GM19467 (cell line): Measurements from ENCODE around the gene PSAPL1.

Experiments
- ATAC-seq: cut with Tn5 transposase; IDR thresholded peaks from one replicate; pipeline ENCODE4 v1.9.1; 2021; ENCODE audit warnings: mild to moderate bottlenecking, moderate library complexity; ENCODE audit not compliant: unreplicated experiment

PSAPL1 gene

DNA sequence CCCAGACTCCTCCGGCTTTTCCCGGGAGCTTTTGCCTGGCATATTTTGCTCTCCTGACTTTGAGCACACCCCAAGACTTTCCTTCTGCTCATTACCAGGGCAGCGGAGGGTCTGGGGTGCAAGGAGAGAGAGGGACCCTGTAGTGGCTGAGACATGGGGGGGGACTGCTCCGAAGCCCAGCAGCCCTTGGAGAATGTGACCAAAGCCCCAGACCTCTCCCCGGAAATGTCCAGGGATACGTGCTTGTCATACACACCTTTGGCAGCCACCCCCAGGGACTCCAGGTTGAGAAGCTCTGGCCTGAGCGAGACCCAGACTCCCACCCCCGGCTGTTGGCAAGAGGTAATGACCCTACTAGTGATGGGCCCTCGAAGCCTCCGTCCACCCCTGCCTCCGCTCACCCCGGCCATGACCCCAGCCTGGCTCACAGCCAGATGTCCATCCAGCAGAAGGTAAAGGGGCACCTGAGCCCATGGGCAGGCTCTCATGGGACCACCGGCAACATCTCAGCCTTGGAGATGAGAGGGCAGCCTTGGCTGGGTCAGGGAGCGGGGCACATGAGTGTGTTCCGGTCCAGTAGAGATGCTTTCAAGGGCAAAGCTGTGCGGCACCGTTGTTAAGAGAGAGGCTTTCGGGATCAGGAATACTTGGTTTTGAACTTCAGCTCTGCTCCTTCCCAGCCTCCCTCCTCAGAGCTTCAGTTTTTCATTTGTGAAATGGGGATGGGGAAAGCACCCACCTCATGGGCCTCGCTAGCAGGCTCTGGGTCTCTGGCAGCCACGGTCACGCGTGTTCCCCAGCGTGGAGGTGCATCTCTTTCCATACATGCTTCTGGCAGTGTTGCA lies 2.0 kb downstream of the PSAPL1 start:
- no peak for ATAC-seq

DNA sequence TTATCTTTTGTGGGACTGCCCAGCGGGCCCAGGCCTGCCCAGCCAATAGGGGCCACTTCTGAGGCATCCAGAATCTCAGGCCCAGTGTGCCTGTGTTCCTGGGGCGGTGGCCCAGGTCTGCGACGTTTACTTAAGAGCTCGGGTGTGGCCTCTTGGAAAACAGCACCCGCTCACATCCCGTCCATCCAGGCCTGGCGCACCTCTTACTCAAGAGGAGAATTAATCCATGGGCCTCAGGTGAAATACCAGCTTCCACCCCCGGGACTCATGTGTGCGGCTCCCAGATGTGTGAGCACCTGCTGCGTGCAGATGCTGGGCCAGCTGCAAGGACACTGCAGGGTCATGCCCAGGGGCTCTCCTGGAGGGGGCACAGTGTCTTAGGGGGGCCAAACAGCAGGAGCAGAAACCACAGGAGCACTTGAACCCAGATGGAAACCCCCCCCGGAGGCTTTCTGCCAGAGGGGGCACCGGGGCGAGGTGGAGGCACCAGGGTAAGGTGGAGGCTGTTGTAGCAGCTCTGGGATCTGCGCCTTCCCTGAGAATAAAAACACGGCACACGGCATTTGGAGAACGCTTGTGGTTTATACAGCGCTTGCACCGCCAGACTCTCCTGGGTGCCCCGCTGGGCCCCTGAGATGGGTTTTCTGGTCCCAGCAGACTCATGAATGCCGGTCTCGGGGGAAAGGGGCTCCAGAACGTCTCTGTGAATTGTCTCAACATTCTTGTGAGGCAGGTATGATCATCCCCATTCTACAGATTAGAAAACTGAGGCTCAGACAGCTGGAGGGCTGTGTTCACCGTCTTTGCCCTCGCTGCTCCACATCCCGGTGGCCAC lies 2.8 kb downstream of the PSAPL1 start:
- no peak for ATAC-seq

DNA sequence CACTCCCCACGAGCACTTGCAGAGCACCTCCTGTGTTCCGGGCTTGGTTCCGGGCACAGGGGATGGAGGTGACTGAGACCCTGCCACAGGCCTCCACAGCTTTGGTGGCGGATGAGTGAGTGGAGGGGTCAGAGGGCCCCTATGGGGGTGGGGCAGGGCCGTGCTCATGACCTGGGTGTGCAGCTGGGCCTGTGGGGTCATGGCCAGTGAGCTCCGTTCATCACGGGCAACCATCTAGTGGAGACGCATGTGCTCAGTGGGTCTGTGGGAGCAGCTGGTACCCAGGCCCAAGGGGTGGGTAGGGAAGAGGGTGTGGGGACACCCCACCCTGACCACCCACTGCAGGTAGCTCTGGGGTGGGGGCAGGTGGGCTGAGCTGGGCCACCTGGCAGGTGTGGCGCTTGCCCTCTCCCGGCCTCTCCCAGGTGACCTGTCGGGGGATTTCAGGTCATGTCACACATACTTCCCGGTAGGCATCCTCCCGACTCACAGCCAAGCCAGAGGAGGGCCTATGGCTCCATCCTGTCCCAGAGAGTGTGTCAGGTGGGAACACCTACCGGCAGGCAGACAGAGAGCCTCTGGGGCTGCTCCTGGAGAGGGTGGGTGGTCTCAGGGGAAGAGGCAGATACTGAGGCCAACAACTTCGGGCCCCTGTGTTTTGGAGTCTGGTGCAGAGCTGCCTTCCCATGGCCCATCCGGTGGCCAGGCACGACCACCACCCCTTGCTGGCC lies 3.6 kb downstream of the PSAPL1 start:
- ATAC-seq, result no peak

DNA sequence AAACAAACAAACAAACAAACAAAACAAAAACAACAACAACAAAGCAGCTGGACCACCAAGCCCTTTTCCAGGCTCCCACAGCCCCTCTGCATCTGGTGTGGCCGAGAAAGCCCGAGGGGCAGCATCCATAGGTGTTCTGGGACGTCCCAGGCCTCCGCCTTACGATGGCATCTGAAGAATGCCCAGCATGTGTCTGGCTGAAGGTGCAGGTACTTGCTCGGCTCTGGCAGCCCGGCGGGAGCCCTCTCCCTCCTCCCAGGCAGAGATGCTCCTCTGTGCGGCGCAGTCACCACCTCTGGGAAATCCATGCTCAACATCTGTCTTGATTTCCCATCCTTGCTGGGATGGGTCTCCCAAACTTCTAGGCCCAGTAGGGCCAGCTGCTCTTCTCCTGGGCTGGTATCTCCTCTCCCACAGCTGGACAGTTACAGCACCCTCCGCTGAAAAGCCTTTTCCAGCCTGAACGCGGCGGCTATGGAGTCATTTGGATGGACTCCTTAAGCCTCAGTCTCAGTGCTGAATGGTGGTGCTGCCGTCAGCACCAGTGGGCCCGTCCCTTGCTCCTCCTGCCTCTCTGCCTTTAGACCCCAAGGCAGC lies 4.3 kb downstream of the PSAPL1 start:
- no peak for ATAC-seq

DNA sequence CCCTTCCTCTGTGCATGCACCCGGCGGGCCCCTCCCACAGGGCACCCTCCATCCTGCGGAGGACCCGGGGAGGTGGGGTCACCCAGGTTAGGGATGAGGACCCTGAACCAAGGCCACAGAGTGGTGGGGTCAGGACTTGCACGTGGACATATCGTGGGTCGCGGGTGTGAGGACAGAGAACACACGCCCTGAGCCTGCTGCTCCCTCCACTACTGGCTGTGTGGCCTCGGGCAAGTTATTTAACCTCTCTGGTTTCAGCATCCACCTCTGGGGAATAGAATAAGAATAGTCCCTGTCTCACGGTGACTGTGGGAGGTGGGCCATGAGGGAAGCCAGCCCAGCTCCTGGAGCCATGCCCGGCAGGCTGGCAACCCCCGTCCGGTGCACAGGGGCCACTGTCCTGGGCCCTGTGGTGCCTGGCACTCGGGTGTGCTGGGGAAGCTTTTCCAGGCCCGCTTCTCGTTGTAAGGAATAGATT lies 5.1 kb downstream of the PSAPL1 start:
- no peak for ATAC-seq

DNA sequence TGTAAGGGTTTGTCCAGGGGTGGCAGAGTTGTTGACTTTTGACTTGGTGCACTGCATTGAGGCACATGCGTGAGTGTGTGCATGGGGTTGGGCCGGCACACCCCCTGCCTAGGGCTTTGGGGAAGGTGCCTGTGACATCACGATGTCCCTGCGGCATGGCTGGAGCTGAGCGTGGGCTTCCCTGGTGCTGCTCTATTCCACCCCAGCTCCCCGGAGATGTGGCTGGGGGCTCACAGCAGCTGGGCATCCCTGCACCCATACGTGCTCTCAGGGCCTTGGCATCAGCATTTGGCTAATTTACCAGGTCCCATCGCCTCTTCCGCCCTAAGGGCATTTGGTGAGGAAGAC lies 5.7 kb downstream of the PSAPL1 start:
- no peak for ATAC-seq

DNA sequence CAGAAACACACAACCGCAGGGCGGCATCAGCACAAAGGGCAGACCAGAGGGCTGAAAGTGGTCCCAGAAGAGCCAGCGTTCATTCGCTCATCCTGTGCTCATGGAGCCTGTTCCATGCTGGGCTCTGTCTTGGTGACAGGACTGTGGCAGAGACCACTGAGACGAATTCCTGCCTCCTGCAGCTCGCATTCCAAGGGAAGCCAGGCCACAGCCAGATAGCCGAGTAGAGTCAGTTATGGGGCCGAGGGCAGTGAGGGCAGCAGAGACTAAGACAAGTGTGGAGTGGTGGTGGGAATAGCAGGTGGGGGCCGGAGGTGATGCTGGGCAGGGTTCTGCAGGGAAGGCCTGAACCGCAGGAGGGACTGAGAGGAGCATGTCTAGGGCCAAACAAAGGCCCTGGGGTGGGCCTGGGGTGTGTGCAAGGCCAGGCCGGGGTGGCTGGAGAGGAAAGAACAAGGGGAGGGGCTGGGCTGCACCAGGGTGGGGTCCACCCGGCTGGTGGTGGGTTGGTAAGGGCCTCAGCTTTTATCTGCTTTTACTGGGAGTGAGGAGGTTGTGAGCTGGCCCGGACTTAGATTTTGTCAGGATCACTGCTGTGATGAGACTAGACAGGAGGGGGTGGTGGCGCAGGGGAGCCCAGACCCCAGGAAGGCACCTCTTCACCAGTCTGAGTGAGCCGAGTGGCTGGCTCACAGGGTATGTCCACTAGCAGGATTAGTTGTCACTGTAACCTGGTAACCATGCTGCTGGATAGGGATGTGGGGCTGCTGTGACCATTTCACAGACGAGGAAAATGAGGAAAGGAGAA lies 6.3 kb downstream of the PSAPL1 start:
- ATAC-seq, result no peak

DNA sequence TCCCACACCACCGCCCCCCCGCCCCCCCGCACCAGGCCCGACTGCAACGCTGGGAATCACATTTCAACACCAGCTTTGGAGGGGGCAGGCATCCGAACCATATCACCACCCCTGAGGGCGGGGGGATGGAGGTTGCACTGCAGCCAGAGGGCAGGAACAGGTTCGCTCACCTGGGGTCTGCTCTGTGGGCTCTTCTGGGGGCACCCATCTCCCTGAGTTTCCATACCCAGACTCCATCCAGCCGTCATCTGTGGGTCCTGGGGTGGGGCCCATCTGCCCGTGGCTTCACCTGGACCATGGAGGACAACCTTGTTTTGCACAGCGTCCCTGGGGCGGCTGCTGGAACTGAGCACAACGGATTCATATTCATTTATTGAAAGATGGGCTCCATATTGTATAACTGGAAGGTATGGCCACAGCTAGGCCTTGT lies 6.9 kb downstream of the PSAPL1 start:
- no peak for ATAC-seq

DNA sequence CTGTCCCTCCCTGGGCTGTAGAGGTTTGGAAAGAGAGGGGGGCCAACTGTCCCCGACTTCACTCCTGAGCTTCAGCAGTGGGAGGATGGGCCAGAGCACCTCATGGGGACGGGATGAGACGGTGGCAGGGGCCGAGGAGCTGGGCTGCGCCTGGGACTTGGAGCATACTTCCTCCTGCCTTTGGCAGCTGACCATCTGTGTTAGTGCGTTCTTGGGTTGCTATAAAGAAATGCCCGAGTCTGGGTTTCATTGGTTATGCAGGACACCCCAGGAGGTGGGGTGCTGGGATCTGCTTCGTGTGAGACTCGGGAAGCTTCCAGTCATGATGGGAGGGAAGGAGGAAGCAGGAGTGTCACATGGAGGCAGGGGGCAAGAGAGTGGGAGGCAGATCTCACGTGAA lies 7.4 kb downstream of the PSAPL1 start:
- no peak for ATAC-seq

DNA sequence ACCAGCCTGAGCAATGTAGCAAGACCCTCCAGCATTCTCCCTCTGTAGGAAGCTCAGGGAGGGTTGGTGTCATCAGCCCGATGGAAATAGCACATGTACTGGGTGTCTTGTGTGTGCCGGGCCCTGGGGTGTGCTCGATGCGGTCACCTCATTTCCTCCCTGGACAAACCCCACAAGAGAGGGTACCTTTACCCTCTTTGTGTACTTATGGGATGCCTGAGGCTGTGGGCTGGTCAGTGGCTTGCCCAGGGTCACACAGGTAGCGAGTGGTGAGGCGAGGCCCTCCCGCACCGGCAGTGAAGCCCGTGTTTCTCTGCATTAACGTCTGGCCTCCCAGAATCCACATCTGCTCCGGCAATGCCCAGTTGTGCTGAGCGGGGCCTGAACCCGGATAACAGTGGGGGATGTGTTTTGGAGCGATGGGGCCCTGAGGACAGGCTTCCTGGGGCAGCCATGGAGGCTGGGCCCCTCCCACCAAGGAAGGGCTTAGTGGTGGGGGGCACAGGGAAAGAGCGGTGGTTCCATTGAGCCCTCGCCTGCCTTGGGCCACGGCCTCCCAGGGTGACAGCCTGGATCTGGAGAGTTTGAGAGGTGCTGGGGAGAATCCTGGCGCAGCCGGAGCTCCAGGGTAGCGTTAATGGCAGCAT lies 8.1 kb downstream of the PSAPL1 start:
- no peak for ATAC-seq

DNA sequence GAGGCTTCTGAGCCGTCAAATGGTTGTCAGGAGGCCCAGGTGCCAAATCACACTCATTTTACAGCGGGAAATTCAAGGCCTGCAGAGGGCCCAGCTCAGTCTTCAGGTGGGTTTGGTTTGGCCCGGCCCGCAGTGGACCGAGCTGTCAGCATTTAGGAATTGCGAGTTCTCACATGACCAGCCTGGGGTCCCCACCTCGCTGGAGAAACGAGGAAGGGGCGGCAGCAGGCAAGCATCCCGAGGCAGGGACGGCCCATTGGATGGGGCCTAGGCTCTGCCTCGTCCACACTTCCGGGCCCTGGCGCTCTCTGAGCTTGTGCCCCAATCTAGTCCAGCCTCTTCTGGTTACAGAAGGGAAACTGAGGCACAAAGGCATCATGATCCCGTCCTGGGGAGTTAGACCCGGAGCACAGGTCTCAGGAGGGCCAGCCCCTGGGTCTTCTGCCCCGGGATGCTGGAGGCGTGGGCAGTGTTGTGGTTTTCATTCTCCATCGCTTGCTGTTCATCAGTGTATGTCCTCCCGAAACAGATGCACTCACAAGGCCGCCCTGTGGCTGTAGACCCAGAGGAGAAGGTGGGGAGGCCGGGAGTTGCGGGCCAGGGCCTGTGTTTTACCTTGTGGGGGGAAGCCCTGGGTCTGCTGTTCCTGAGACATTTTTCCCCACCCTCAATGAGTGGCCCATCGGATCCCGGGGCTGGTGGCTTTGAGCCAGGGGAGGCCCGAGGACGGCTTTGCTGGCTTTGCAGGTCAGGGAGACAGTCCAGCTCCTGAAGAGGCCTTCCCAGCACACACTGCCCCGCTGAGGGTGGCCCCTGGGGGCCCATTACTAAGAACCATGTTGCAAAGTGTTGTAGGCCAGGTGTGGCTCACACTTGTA lies 8.9 kb downstream of the PSAPL1 start:
- no peak for ATAC-seq

DNA sequence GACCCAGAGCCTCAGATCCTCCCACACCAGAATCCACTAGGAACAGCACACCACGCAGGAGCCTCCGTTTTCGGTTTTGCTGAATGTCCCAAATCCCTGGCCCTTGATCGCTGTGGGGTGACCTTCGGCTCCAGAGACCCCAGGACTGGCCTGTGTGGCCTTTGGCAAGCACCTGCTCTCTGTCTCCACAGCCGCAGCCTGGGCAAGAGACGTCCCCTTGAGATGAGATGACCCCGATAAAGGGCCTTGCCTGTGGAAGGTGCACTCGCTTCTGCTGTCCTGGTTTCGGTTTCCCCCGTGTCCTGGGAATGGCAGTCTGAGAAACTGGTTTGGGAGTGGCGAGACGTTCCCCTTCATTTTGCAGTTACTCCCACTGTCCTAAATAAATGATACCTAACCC lies 9.6 kb downstream of the PSAPL1 start:
- ATAC-seq, result no peak

DNA sequence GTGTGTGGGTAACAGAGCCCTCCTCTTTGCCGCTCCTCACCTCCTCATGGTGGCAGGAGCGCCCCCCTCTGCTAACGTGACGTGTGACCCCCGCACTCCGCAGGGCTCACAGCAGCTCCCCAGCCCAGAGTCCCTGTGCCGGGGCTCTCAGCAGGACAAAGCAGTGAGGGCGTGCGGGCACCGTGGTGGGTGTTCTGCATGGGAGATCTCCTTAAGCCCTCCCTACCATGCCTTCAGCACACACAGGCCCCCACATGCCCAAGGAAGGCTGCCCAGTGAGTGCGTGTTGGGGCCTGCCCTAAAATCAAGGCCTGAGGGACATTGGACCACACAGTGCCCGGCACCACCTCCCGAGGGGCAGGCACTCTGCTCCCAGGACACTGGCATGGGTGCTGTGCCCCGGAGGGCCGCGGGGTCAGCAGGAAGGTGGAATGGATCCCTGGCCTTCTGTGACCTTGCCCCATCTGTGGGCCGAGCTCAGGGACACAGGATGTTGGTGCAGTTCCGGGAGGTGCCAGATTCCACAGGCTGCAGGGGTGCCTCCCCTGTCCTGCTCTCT lies 10.1 kb downstream of the PSAPL1 start:
- ATAC-seq, result no peak

DNA sequence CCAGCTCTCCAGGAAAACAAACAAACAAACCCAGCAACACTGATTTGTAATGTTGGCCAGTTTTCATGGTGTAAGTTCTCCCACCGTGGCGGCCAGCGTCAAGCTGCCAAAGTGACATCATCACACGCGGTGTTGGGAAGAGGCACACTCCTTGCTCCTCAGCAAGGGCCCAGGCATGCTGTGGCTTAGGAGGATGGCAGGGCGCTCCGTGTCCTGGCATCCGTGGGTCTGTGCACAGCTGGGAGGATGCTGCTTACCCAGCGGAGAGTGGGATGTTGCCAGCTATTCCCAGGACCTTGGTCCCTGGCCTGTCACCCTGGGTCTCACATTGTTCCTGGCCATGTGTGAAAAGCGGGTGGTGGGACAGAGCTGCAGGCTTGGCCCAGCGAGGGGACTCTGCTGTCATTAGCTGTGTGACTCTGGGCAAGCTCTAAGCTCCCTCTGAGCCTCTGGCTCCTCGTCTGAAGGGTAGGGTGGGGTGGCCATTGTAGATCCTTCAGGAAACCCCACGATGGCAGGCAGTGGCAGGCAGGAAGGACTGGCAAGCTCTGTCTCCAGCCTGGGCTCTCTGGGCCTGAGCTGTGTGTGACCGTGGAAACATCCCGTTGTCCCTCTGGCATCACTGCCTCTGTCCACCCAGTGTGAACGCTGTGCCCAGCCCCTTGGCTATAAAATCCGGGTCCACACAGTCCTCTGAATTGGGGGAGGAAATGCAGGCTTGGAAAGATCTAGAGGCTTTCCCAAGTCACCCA lies 10.8 kb downstream of the PSAPL1 start:
- ATAC-seq, result no peak

DNA sequence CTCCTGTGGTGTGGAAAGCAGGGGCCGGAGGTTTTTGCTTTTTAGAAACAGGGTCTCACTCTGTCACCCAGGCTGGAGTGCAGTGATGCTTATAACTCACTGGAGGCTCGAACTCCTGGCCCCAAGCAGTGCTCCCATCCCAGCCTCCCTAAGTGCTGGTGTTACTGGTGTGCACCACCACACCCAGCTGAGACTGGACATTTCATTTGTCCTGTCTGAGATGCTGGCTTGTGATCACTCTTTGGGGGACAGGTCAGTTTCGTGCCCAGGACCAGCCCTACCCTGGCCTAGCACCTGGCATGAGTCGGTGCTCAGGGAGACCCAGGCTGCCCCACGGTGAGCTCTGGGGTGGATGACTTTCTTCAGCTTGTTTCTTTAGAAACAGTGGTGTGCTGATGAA lies 11.3 kb downstream of the PSAPL1 start:
- no peak for ATAC-seq

DNA sequence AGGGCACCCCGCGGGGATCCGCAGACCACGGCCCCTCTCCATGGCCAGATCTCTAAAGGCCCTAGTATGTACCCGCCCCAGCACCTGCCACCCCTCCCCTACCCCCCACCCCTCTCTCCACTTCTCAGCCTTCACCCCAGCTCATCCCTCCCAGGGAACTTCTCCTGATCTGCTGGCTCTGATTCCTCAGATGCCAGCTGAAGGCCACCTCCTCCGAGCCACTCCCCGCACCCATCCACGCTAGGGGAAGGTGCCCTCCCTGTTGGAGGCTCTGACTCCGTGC lies 11.9 kb downstream of the PSAPL1 start:
- ATAC-seq, result no peak

DNA sequence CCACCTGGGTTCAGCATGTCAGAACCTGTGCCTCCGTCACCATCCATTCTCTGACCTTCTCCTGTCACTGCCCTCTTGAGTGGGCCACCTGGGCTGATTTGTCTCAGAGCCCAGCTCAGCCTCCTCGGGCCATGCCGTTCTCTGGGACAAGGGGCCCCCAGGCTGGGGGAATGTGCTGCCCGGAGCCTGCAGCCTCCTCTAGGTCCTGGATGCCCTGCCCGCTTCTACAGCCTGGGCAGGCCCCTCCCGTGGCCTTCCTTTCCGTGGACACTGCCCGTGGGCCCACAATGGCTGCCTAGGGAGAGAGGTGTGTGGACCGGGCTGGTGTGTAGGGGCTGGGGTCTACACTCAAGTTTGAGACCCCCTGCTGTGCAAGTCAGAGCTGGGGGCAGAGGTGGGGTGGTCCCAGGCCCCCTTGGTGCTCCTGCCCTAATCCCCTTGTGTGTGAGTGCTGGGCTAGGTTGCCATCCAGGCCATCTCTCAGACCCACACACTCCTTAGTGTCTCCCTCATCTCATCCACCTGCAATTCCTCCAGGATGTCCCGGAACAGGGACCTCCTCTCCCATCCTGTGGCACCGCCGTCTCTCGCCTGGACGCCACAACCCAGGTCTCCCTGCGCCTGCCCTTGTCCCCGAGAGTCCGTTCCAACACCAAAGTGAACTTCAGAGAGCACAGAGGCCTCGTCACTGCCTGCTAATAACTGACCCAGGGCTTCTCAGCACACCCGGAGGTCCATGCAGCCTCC lies 12.4 kb downstream of the PSAPL1 start:
- ATAC-seq, result no peak
